GM18861 (cell line): ENCODE data around the gene PKM.
"Not testable (repeated sequence)": the region's sequence is repeated elsewhere in the genome, so short reads cannot be mapped to it uniquely, and the experiment has no call there.

Source experiments
- ATAC-seq: cut with Tn5 transposase; IDR thresholded peaks from one replicate; pipeline ENCODE4 v1.9.1; 2021; ENCODE audit not compliant: unreplicated experiment

PKM gene

GRCh38 chr15:72179950-72180581, 50.9 kb downstream of the PKM start:
- no peak for ATAC-seq

- no peak for ATAC-seq
These were observed 51.9 kb downstream of the PKM start for GRCh38 chr15:72178976-72179585.

GRCh38 chr15:72176743-72177142, 54.2 kb downstream of the PKM start:
- ATAC-seq = no peak

- ATAC-seq = no peak
These were observed 54.8 kb downstream of the PKM start for GRCh38 chr15:72176159-72176558.

GRCh38 chr15:72175186-72176044, 55.6 kb downstream of the PKM start:
- no peak for ATAC-seq

DNA sequence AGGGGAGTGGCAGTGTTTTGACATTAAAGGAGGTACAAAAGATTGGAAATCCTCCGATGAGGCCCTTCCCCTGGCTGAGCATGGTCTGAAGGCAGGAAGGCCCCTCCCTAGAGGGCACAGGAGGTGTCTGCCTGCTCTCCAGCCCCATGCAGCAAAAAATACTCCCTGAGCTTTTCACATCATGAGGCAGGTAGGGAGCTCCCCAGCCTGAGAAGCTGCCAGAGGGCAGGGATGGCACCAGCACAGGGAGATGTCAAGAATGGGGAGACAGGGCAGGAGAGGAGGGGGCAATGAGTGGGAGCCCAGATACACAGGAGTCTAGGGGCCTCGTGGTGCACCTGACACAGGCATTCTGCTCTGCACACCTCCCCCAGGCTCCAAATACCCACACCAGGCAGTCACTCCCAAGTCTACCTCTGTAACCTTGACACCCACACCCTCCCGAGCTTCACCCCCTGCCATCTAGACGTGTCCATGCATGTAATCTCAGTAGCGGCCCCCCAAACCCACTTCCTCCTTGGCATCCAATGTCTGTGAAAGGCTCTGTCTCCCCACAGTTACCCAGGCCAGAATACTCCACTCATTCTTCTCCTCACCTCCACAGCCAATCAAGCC, 56.3 kb downstream of the PKM start:
- ATAC-seq = no peak

DNA sequence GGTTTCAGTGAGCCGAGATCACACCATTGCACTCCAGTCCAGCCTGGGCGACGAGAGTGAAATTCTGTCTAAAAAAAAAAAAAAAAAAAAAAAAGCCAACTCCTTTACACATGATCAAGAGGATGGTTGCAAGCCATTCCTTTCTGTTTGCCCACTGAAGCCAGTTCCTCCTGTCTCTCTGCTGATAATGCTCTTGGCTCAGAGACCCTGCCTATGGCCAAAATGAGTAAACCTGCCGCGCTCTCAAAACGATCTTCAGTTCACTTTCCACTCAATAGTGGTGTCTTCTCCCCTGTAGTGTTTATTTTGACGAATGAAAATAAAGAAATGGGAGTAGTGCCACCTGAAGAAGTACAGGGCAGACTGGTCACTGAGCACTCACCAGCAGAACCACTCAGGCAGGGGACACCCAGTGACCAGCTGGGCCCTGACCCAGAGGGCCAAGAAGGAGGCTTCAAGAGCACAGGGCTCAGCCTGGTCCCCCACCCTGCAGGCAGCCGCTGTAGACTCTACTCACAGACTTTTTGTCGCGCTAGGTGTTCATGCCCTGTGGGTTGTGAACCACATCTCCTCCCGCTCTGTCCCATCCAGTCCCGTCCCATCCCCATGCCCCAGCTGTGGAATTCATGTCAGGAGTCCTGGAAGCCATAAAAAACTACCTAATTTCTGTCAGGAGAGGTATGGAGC, 57.0 kb downstream of the PKM start:
- no peak for ATAC-seq

GRCh38 chr15:72173401-72173800, 57.6 kb downstream of the PKM start:
- ATAC-seq = no peak

DNA sequence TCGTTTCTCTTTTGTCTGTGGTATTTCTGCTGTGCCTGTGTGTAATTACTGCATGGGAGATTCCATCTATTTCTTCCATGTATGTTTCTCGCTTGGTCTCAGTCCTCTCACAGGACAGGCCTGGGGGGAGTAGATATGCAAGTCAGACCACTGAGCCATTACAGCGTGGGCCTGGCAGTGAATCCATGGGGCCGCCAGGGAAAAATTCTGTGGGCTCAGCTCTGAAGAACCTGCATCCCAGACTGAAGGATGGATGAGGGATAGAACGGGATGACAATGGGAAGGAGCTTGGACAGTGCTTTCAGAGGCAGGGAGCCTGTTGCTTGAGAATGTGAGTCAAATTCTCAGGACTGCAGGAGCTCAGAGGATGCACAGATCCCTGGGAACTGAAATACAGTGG, 58.2 kb downstream of the PKM start:
- no peak for ATAC-seq

DNA sequence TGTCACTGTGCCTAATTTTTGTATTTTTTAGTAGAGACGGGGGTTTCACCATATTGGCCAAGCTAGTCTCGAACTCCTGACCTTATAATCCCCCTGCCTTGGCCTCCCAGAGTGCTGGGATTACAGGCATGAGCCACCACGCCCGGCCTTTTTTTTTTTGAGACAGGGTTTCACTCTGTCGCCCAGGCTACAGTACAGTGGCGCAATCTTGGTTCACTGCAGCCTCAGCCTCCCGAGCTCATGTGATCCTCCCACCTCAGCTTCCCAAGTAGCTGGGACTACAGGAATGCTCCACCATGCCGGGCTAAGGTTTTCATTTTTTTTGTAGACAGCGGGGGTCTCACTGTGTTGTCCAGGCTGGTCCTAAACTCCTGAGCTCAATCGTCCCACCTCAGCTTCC, 59.0 kb downstream of the PKM start:
- ATAC-seq = not testable (repeated sequence)

GRCh38 chr15:72170691-72171090, 60.3 kb downstream of the PKM start:
- ATAC-seq = no peak

GRCh38 chr15:72169921-72170611, 60.9 kb downstream of the PKM start:
- ATAC-seq = no peak

DNA sequence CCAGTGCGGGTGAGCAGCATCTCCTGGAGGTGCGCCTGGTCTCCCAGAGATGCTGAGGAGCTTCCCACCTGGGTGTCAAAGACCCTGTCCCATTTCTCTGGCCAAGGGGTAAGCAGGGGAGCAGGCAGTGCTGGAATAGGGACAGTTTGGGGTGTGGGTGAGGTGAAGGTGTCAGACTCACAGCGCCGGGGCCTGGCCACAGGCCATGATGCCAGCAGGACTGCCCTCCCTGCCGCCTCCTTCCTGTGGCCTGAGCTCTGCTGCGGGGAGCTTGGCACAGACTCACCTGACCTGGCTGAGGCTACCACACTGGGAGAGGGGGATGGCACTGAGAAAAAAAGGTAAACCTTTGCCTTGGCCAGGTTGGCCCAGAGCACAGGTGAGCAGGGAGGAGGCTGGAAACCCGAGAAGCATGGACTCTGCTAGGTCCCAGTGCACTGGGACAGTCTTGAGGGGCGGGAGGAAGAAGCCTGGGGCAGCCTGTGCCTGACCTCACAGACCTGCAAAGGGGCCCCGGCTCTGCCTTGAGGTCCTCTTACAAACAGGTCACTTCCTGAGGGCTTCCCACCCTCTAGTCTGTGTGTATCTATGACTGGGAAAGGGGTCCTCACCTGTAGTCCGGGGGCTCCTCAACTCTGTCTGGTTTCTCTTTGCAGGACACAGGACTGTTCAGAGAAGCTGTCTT, 61.6 kb downstream of the PKM start:
- ATAC-seq = no peak

DNA sequence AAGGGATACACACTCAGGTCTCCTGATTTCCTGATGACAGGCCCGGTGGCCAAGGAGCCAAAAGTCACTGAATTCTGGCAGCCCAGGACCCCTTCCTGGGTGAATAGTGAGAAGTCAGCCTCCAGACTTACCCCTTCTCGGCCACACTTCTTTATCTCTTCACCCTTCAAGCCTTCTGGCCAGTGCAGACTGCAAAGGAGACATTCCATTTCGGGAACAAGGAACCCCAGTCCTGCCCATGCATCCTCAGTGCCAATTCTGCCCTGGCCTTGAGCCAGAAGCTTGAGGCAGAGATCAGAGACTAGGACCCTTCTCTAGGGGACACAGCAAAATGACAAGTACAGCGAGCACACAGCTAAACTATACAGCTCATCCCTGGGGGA, 62.2 kb downstream of the PKM start:
- ATAC-seq = no peak

DNA sequence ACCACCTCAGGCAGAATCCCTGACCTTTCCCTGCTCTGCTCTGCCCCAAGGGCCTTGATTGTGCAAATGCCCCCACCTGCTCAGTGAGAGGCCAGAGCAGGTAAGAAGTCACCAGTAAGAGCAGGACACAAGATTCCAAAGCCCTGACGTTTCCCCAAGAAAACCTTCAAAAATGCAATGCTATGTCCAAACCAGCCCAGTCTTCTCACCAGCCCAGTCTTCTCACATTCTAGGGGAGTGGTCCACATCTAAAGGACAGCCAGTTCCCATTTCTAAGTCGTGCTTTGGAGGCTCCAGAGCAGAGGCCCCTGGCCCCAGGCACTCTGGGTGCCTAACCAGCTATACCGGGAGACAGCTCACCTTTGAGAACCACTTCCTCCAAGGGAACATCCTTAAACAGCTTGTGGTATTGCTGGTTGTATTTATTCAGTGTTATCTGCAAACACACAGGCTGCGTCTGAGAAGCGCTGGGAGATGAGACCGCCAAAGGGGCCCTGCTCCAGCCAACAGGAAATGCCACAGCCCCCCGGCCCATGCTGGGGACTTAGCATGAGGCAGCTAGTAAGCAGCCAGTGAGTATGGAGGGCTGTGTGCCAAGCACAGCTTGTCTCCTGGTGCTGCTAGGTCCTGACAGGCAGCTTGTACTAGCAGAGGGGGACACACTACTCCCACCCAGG, 62.7 kb downstream of the PKM start:
- ATAC-seq = no peak

- ATAC-seq = no peak
These were observed 63.5 kb downstream of the PKM start for GRCh38 chr15:72167445-72167844.

DNA sequence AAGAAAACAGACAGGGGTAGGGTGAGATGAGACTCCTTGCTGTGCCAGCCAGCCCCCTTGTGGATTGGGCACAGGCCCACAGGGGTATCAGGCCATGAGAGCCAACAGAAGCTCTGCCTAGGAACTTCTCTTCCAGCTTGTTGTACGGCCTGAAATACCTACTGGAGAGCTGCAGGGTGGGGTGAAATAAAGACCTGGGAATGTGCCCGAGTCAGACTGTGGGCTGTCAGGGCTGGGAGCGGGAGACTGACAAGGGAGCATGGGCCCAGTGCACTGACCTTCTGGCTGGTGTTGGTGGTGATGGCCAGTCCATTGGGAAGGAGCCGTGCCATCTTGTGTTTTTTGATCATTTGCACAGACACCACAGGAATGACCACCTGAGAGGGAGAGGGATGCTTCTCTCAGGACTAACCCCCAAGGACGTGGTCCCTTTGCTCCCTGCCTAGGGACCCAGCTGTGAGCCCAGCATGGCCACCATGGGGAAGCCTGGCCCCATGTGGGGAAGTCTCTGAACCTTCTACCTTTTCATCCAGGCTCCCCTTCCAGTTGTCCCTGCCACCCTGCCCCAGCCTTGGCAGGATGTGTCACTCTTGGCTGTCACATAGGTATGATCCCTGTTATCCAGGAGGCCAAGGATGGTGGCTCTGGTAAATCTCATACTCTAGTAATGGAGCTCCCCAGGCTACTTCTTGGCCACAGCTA, 64.1 kb downstream of the PKM start:
- ATAC-seq = no peak

DNA sequence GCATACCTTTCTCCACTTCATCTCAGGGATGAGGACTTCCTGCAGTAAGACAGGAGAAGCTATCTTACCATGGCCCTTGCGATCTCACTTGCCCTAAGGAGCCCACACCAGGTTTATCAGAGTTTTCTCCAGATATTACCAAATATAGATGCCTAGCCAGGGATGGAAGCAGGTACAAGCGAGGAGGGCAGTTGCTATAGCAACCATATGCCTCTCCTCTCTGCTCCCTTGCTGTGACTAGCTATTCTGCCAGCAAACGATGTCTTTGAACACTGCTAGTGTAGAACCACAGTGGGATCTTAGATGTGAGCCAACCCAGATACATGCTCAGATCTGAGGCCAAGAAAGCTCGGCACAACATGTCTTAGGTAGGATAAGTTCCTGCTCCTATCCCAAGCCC, 67.3 kb downstream of the PKM start:
- no peak for ATAC-seq

- no peak for ATAC-seq
These were observed 68.4 kb downstream of the PKM start for GRCh38 chr15:72162569-72162968.
